H1 (cell line): ENCODE measurements around the gene CNOT10. TPM values are rescaled to one million over a fixed set of nuclear protein-coding genes. Genes with fewer than 3 reads are reported as not detected.

Source experiments
- CTCF ChIA-PET: fragments of 300-600 bp; sonication (Branson Sonifier 250); formaldehyde crosslinking; loops from one replicate; lab custom pipeline; 2021; ENCODE audit not compliant: partially characterized antibody; lab: Charles Lee
- POLR2A ChIA-PET: fragments of 300-600 bp; sonication (Branson Sonifier 250); formaldehyde crosslinking; loops from one replicate; lab custom pipeline; 2021; ENCODE audit warnings: inconsistent platforms; ENCODE audit not compliant: partially characterized antibody; lab: Charles Lee
- DNase-seq, 2 experiments: peaks; one replicate each; pipeline versions ENCODE4 v3.0.0 to v3.0.0-alpha.2; 2010 to 2022; ENCODE audit warnings: low spot score in 2 of 2, low read depth in 1 of 2, mixed read lengths in 1 of 2
- FAIRE-seq: peaks from 2 replicates; lab custom pipeline; 2011; peaks lifted over from hg19 to GRCh38; lab: Jason Lieb, UNC
- H2AFZ ChIP-seq: 2 replicates; pipeline ENCODE4 v1.8.1; 2012; ENCODE audit warnings: low read length, inconsistent platforms
- H2AK5ac ChIP-seq: 2 replicates; pipeline ENCODE4 v1.6.1; 2013; ENCODE audit warnings: low read depth, low read length
- H2BK120ac ChIP-seq: replicated peaks from 2 replicates; pipeline ENCODE3; 2013; ENCODE audit warnings: low read depth, low read length, inconsistent platforms
- H2BK12ac ChIP-seq: 2 replicates; pipeline ENCODE4 v1.6.1; 2013; ENCODE audit warnings: low read depth, low read length
- H2BK15ac ChIP-seq: 2 replicates; pipeline ENCODE4 v1.6.1; 2013; ENCODE audit warnings: low read length
- H2BK20ac ChIP-seq: 2 replicates; pipeline ENCODE4 v1.6.1; 2013; ENCODE audit warnings: low read length
- H2BK5ac ChIP-seq: 2 replicates; pipeline ENCODE4 v1.6.1; 2013; ENCODE audit warnings: low read depth, low read length
- H3K14ac ChIP-seq: 2 replicates; pipeline ENCODE4 v1.6.1; 2013; ENCODE audit warnings: inconsistent platforms; ENCODE audit not compliant: insufficient read length
- H3K18ac ChIP-seq: 2 replicates; pipeline ENCODE4 v1.6.1; 2013; ENCODE audit warnings: low read length; ENCODE audit errors: extremely low read depth
- H3K23ac ChIP-seq: 2 replicates; pipeline ENCODE4 v1.6.1; 2013; ENCODE audit warnings: inconsistent platforms; ENCODE audit not compliant: insufficient read length
- H3K23me2 ChIP-seq: 2 replicates; pipeline ENCODE4 v1.6.1; 2013; ENCODE audit warnings: low read depth, low read length
- H3K27ac ChIP-seq: 2 replicates; pipeline ENCODE4 v1.6.1; 2011; ENCODE audit warnings: low read depth, low read length, inconsistent platforms
- H3K27me3 ChIP-seq, 4 experiments: replicated peaks in 1 of 4; 1 replicate in 1 of 4; 2 replicates in 3 of 4; pipeline versions ENCODE4 v1.6.1 to v1.8.1; 2011 to 2013; ENCODE audit warnings: low read length in 3 of 4, mild to moderate bottlenecking in 3 of 4, inconsistent platforms in 2 of 4, mixed read lengths in 2 of 4, moderate library complexity in 1 of 4; ENCODE audit not compliant: control insufficient read depth in 3 of 4, insufficient read depth in 3 of 4; ENCODE audit errors: extremely low read depth in 1 of 4
- H3K36me3 ChIP-seq, 4 experiments: 2 replicates each; pipeline versions ENCODE4 v1.6.1 to v1.8.1; 2011 to 2013; ENCODE audit warnings: mild to moderate bottlenecking in 4 of 4, low read length in 3 of 4, moderate library complexity in 2 of 4, control low read depth in 1 of 4, inconsistent platforms in 1 of 4; ENCODE audit not compliant: insufficient read depth in 4 of 4, control insufficient read depth in 2 of 4
- H3K4ac ChIP-seq: replicated peaks from 2 replicates; pipeline ENCODE3; 2013; ENCODE audit warnings: low read length, low read depth, mixed read lengths, inconsistent platforms; ENCODE audit not compliant: insufficient read length
- H3K4me1 ChIP-seq, 4 experiments: replicated peaks in 1 of 4; 1 replicate in 1 of 4; 2 replicates in 3 of 4; pipeline versions ENCODE4 v1.6.1 to v1.8.1; 2011 to 2013; ENCODE audit warnings: low read length in 3 of 4, inconsistent platforms in 2 of 4, mixed read lengths in 1 of 4; ENCODE audit not compliant: insufficient read depth in 4 of 4, control insufficient read depth in 3 of 4
- H3K4me2 ChIP-seq, 2 experiments: 2 replicates each; pipeline versions ENCODE4 v1.6.1 to v1.8.1; 2011 to 2013; ENCODE audit warnings: low read depth in 2 of 2, low read length in 2 of 2, control low read depth in 1 of 2, inconsistent platforms in 1 of 2, mild to moderate bottlenecking in 1 of 2; ENCODE audit not compliant: insufficient read depth in 1 of 2
- H3K4me3 ChIP-seq, 4 experiments: fragments of 200-600, 300-600 bp in 1 of 4; sonication (generic), shearing (Covaris generic), sonication (Bioruptor Twin) in 1 of 4; 2 replicates each; pipeline versions ENCODE4 v1.5.1 to v1.8.1; 2011 to 2016; ENCODE audit warnings: low read length in 4 of 4, low read depth in 3 of 4, control low read depth in 2 of 4, inconsistent platforms in 2 of 4, mild to moderate bottlenecking in 2 of 4, mixed read lengths in 1 of 4, moderate library complexity in 1 of 4; ENCODE audit not compliant: insufficient read depth in 2 of 4; ENCODE audit errors: extremely low read depth in 1 of 4
- H3K56ac ChIP-seq: replicated peaks from 2 replicates; pipeline ENCODE3; 2013; ENCODE audit warnings: low read depth, mild to moderate bottlenecking, mixed read lengths, low read length, inconsistent platforms; ENCODE audit not compliant: insufficient read length
- H3K79me1 ChIP-seq: 2 replicates; pipeline ENCODE4 v1.6.1; 2013; ENCODE audit warnings: low read depth, low read length, control low read depth
- H3K79me2 ChIP-seq, 2 experiments: 2 replicates each; pipeline versions ENCODE4 v1.6.1 to v1.8.1; 2012 to 2013; ENCODE audit warnings: low read length in 2 of 2, mild to moderate bottlenecking in 2 of 2, inconsistent platforms in 1 of 2; ENCODE audit not compliant: insufficient read depth in 2 of 2, control insufficient read depth in 1 of 2
- H3K9ac ChIP-seq, 4 experiments: replicated peaks in 1 of 4; 1 replicate in 1 of 4; 2 replicates in 3 of 4; pipeline versions ENCODE4 v1.6.1 to v1.8.1; 2011 to 2013; ENCODE audit warnings: low read depth in 3 of 4, low read length in 3 of 4, control low read depth in 2 of 4, mild to moderate bottlenecking in 2 of 4, moderate library complexity in 2 of 4, inconsistent platforms in 1 of 4; ENCODE audit errors: extremely low read depth in 1 of 4
- H3K9me3 ChIP-seq, 2 experiments: 2 replicates each; pipeline versions ENCODE4 v1.6.1 to v1.8.1; 2012 to 2013; ENCODE audit warnings: mild to moderate bottlenecking in 2 of 2, moderate library complexity in 2 of 2, control low read depth in 1 of 2, inconsistent platforms in 1 of 2, low read depth in 1 of 2, low read length in 1 of 2, mixed read lengths in 1 of 2; ENCODE audit not compliant: insufficient read depth in 2 of 2
- H4K20me1 ChIP-seq, 2 experiments: replicated peaks in 1 of 2; 2 replicates each; pipeline versions ENCODE3 to v1.8.1; 2011 to 2013; ENCODE audit warnings: inconsistent platforms in 2 of 2, low read length in 2 of 2, mild to moderate bottlenecking in 1 of 2; ENCODE audit not compliant: insufficient read depth in 2 of 2, control insufficient read depth in 1 of 2
- H4K5ac ChIP-seq: 2 replicates; pipeline ENCODE4 v1.6.1; 2013; ENCODE audit warnings: low read length, low read depth, mixed read lengths, inconsistent platforms; ENCODE audit not compliant: insufficient read length
- H4K8ac ChIP-seq: 2 replicates; pipeline ENCODE4 v1.8.0; 2013; ENCODE audit warnings: mild to moderate bottlenecking, moderate library complexity, low read length, inconsistent platforms; ENCODE audit not compliant: insufficient read depth; ENCODE audit errors: extremely low read depth
- H4K91ac ChIP-seq: replicated peaks from 2 replicates; pipeline ENCODE3; 2013; ENCODE audit warnings: low read length, mixed read lengths, inconsistent platforms; ENCODE audit not compliant: insufficient read length
- BCL11A ChIP-seq, 2 experiments: IDR thresholded peaks; one replicate each; pipeline ENCODE4 v1.6.1; 2011; ENCODE audit warnings: low read depth in 2 of 2, low read length in 2 of 2, mild to moderate bottlenecking in 2 of 2
- EGR1 ChIP-seq: IDR thresholded peaks from 2 replicates; pipeline ENCODE4 v1.6.1; 2011; ENCODE audit warnings: low read depth, low read length, borderline replicate concordance
- JUN ChIP-seq: IDR thresholded peaks from 2 replicates; pipeline ENCODE4 v1.6.1; 2011; ENCODE audit warnings: low read depth, mild to moderate bottlenecking, improper control_type of control experiment, low read length
- KDM5A ChIP-seq: fragments of 200-600 bp; IDR thresholded peaks from 2 replicates; pipeline ENCODE4 v1.7.1; 2012; ENCODE audit warnings: mild to moderate bottlenecking, low read length, inconsistent platforms, mixed read lengths
- TBP ChIP-seq: IDR thresholded peaks from 2 replicates; pipeline ENCODE4 v1.6.1; 2011; ENCODE audit warnings: low read depth, low read length, improper control_type of control experiment
- polyA plus RNA-seq, 7 experiments: library from polyadenylated mRNA; depleted of rRNA in 3 of 7; stranded (reverse) in 5 of 7; unstranded in 2 of 7; fragments of >200 nt in 5 of 7; fragments of 200-250 nt in 2 of 7; gene quantifications; 1 replicate in 5 of 7; 2 replicates in 1 of 7; 4 replicates in 1 of 7; pipeline versions ENCODE4 v1.2.1 to v1.2.3, GENCODE V29; 2011 to 2013; ENCODE audit warnings: missing spikeins in 2 of 7, mixed read lengths in 2 of 7
- total RNA-seq: library from RNA; stranded (reverse); fragmentation: NEBNext Ultra II Directional; extraction: Animal tissue kit (Norgen Biotek cat#: 25700); gene quantifications from 2 replicates; pipeline ENCODE4 v1.2.1, GENCODE V29; 2021

Gene CNOT10
- total and polyA plus RNA-seq, 2 of the 8 experiments (the other 6 are each of a cell fraction or from before 2014, with no cell fraction given): 39.9 to 55.9 TPM

DNA sequence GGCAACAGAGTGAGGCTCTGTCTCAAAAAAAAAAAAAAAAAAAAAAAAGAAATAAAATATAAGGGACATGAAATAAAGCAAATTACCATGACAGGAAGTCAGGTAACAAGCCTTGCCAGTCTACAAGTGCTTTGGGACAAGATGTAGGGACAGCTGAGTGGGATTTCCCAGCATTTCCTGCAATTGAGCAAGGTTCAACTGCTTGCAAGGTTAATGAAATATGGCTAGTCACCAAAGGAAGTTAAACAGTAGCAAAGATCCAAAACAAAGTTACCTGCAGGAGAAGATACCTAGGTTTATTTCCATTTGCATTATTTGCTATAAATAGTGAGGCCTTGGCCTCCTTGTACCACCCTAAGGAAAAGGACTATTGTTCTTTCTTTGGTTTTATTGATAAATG is 22.3 kb upstream of the CNOT10 start:
- Histone ChIP-seq H2AFZ (no peak overlapping the region), H3K79me2 (no peaks in the 10 kb centered on the region), H2BK120ac (no peak overlapping the region), H2BK5ac (no peak overlapping the region), H2BK20ac (no peak overlapping the region), H3K4me2 (no peak overlapping the region), H2AK5ac (no peak overlapping the region), H3K56ac (no peak overlapping the region), H3K27me3 (no peaks in the 10 kb centered on the region), H3K14ac (no peak overlapping the region), H3K18ac (no peak overlapping the region), H3K79me1 (no peaks in the 10 kb centered on the region), H3K9ac (no peak overlapping the region), H3K23ac (no peak overlapping the region), H3K36me3 (no peaks in the 10 kb centered on the region), H4K91ac (no peak overlapping the region), H3K4ac (no peak overlapping the region), H2BK12ac (no peak overlapping the region), H3K9me3 (peaks cover 0 to 4% of the 10 kb centered on the region in 2 experiments; a peak in 2 of 4 replicates), H3K27ac (no peak overlapping the region), H2BK15ac (no peak overlapping the region), H3K4me1 (no peaks in the 10 kb centered on the region), H4K20me1 (no peaks in the 10 kb centered on the region), H4K8ac (no peak overlapping the region), H3K4me3 (no peak overlapping the region), H4K5ac (no peak overlapping the region), H3K23me2 (no peaks in the 10 kb centered on the region)
- ChIA-PET POLR2A (no interaction called here), CTCF (interaction anchor here (1.2 to 1.4 kb wide), 2 partner anchors 10 to 152 kb away, joined by 3 to 7 read pairs; no protein-coding TSS in a partner anchor)
- TF ChIP-seq TBP (no peak), JUN (no peak), BCL11A (IDR thresholded peaks at IDR 0.05; ENCODE audit: low read depth in 2 of 2, low read length in 2 of 2) (no peak), KDM5A (no peak), EGR1 (no peak)
- DNase-seq: no peak
- FAIRE-seq: no peak
